Measurements from ENCODE around the gene ATXN1. TPM values are rescaled to one million over a fixed set of nuclear protein-coding genes. Genes with fewer than 3 reads are reported as not detected.

The ATXN1 gene
- total and polyA plus RNA-seq, 2 of the 13 experiments (the other 11 are each of a cell fraction or from before 2014, with no cell fraction given) = 20.7 to 39.5 TPM

DNA sequence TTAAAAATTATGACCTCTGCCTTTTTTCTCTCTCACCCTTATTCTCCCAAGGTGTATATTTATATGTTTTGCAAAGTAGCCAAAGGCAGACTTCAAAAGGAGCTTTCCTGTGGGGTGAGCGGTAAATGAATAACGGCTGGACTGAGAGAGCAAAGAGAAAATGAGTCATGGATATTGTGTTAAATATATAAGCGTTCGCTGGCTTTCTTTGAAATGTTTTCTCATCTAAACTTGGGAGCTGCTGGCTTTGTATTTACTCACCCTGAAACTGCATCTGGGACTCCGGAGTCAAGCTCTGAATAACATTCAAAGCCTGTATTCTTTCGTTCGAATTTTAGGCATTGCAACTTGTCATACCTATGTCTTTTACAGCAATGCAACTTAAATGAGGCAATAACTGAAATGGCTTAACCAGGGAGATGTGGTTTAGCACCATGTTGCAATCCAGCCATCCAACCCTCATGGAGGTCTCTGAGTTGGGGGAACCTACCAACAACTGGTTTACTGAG is 32.0 kb downstream of the ATXN1 start:
- Histone ChIP-seq H3K27ac (ENCODE audit: extremely low read length, insufficient read depth, low read length) (peak overlapping the region; percentile 79), H3K27me3 (ENCODE audit: control insufficient read depth in 1 of 2, insufficient read depth in 2 of 2, low read length in 2 of 2) (no peaks in the 10 kb centered on the region), H3K9me3 (ENCODE audit: low read length) (no peaks in the 10 kb centered on the region), H3K79me2 (ENCODE audit: insufficient read depth, low read length) (peaks cover 31% of the 10 kb centered on the region), H3K9ac (ENCODE audit: insufficient read depth, low read depth, low read length) (peak overlapping the region; percentile 59), H3K36me3 (replicated peaks in 1 of 2; ENCODE audit: control insufficient read depth in 1 of 2, insufficient read depth in 2 of 2, low read length in 2 of 2) (peaks cover 0 to 2% of the 10 kb centered on the region in 2 experiments; a peak in 2 of 5 replicates), H3K4me1 (ENCODE audit: insufficient read depth, low read length) (peaks cover 98% of the 10 kb centered on the region), H3K4me2 (ENCODE audit: low read depth, low read length) (peak overlapping the region; percentile 70), H4K20me1 (ENCODE audit: insufficient read depth, low read length) (no peaks in the 10 kb centered on the region), H3K4me3 (replicated peaks in 1 of 3; ENCODE audit: insufficient read depth in 1 of 3, low read depth in 2 of 3, low read length in 3 of 3) (peak overlapping the region in 2 of 3 experiments; percentile 15 to 42; a peak in 3 of 6 replicates), H2AFZ (ENCODE audit: low read length) (no peak overlapping the region)
- POLR2A ChIA-PET = interaction anchor here (0.7 to 3.7 kb wide), 18 partner anchors 10 to 153 kb away, joined by 3 to 24 read pairs (median 5); partner anchors contain the start of gene ATXN1
- 1% methylated on average over 7 of the region's 7 CpGs for WGBS (ENCODE audit: low lambda C conversion rate)
- FAIRE-seq = peak; percentile 73
- BruUV-seq (replicated peaks) = no TSS peak
- CTCF ChIA-PET (ENCODE audit: low intra/inter-chr PET ratio, low total read pairs) = no interaction called here
- peak; percentile 84 for ATAC-seq
- in situ Hi-C loops (cut with HindIII; ENCODE audit: extremely low pct_ligation_motif_present, low pct_unique_long_range_greater_than_20kb) (loop anchor here (5.0 kb wide), 1 partner anchor 42 kb away; no protein-coding TSS in a partner anchor), intact Hi-C loops (cut with micrococcal nuclease; ENCODE audit: unreplicated experiment) (loop anchor here (1.0 to 2.0 kb wide), 4 partner anchors 23 to 46 kb away; partner anchors contain the start of gene ATXN1)
- DNase-seq (ENCODE audit: low spot score) = peak; percentile 95
- TF ChIP-seq CREB1 (IDR thresholded peaks at IDR 0.05) = no peak
- peak; percentile 58 for TF ChIP-seq CREB1 (CRISPR knock-in tag; IDR thresholded peaks at IDR 0.05)
- 0 out of 2 replicates have a peak, but pooled peaks have one; percentile 25 for TF ChIP-seq ZNF24 (IDR thresholded peaks at IDR 0.05)
- TF ChIP-seq BCL6 (CRISPR knock-in tag; IDR thresholded peaks at IDR 0.05) = peak; percentile 66
- no peak for TF ChIP-seq GMEB2 (CRISPR knock-in tag; IDR thresholded peaks at IDR 0.05; ENCODE audit: low read depth)
- TF ChIP-seq PHF8 (CRISPR knock-in tag; IDR thresholded peaks at IDR 0.05) = 0 out of 2 replicates have a peak, but pooled peaks have one; percentile 23
- TF ChIP-seq SOX6 (IDR thresholded peaks at IDR 0.05) = no peak
- peak; percentile 88 for TF ChIP-seq SOX6 (CRISPR knock-in tag; IDR thresholded peaks at IDR 0.05)
- TF ChIP-seq SIX1 (CRISPR knock-in tag; IDR thresholded peaks at IDR 0.05; ENCODE audit: borderline replicate concordance) = peak; percentile 51; the same call in 1 of the 2 replicates
- no peak for TF ChIP-seq HDAC6 (IDR thresholded peaks at IDR 0.05; ENCODE audit: low read depth, low read length)
- TF ChIP-seq ZNF546 (CRISPR knock-in tag; conservative IDR thresholded peaks at IDR 0.05) = no peak
- TF ChIP-seq, protein P1, sequence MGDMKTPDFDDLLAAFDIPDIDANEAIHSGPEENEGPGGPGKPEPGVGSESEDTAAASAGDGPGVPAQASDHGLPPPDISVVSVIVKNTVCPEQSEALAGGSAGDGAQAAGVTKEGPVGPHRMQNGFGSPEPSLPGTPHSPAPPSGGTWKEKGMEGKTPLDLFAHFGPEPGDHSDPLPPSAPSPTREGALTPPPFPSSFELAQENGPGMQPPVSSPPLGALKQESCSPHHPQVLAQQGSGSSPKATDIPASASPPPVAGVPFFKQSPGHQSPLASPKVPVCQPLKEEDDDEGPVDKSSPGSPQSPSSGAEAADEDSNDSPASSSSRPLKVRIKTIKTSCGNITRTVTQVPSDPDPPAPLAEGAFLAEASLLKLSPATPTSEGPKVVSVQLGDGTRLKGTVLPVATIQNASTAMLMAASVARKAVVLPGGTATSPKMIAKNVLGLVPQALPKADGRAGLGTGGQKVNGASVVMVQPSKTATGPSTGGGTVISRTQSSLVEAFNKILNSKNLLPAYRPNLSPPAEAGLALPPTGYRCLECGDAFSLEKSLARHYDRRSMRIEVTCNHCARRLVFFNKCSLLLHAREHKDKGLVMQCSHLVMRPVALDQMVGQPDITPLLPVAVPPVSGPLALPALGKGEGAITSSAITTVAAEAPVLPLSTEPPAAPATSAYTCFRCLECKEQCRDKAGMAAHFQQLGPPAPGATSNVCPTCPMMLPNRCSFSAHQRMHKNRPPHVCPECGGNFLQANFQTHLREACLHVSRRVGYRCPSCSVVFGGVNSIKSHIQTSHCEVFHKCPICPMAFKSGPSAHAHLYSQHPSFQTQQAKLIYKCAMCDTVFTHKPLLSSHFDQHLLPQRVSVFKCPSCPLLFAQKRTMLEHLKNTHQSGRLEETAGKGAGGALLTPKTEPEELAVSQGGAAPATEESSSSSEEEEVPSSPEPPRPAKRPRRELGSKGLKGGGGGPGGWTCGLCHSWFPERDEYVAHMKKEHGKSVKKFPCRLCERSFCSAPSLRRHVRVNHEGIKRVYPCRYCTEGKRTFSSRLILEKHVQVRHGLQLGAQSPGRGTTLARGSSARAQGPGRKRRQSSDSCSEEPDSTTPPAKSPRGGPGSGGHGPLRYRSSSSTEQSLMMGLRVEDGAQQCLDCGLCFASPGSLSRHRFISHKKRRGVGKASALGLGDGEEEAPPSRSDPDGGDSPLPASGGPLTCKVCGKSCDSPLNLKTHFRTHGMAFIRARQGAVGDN (CRISPR knock-in tag; IDR thresholded peaks at IDR 0.05) = no peak
- 0 out of 2 replicates have a peak, but pooled peaks have one; percentile 44 for TF ChIP-seq GFI1 (CRISPR knock-in tag; IDR thresholded peaks at IDR 0.05; ENCODE audit: borderline replicate concordance)
- TF ChIP-seq HOXA3 (CRISPR knock-in tag; IDR thresholded peaks at IDR 0.05) = peak; percentile 68; the same call in 1 of the 2 replicates
- peak; percentile 77 for TF ChIP-seq RCOR2 (CRISPR knock-in tag; IDR thresholded peaks at IDR 0.05)
- TF ChIP-seq PPARG (CRISPR knock-in tag; conservative IDR thresholded peaks at IDR 0.05) = peak; percentile 78; the same call in 1 of the 2 replicates
- TF ChIP-seq ZNF703 (CRISPR knock-in tag; IDR thresholded peaks at IDR 0.05; ENCODE audit: borderline replicate concordance) = no peak
- no peak for TF ChIP-seq GLI4 (CRISPR knock-in tag; IDR thresholded peaks at IDR 0.05; ENCODE audit: borderline replicate concordance)
- peak; percentile 53; the same call in 1 of the 2 replicates for TF ChIP-seq KDM6A (CRISPR knock-in tag; IDR thresholded peaks at IDR 0.05; ENCODE audit: low read depth)
- no peak for TF ChIP-seq ERF (CRISPR knock-in tag; IDR thresholded peaks at IDR 0.05)
